HL-60 (cell line): ENCODE data around the gene BCAS4.

Source experiments
- CTCF ChIP-seq: IDR thresholded peaks from one replicate; pipeline ENCODE4 v1.5.1; 2011; ENCODE audit warnings: low read length, control low read depth, inconsistent platforms; ENCODE audit not compliant: insufficient read depth
- POLR2AphosphoS5 ChIP-seq: IDR thresholded peaks from 2 replicates; pipeline ENCODE4 v1.6.1; 2012; ENCODE audit warnings: low read depth

DNA sequence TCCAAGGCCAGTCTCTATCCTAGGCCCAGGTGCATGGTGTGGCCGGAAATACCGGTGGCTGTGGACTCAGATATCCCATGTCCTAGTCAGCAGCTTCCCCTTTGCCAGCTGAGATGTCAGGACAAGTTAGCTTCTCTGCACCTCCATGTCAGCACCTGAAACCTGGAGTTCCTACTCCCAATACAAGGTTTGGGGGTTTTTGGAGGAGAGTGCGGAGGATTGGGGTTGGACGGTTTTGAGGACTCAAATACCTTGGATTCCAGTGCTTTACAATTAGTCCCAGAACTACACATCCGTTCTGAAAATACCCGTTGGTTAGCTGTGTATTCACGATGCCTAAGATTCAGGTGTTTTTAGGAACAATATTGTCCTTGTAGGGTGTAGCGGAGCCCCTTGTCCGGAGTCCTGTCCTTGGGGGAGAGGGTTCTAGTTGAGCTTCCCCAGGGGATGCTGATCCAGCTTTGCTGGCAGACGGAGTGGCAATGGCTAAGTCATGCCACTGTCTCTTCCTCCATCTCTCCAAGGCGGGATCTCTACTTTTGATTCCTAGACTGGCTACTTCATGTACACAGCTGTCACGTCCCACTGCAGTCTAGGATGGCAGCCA is 91.4 kb downstream of the BCAS4 start:
- no peak for TF ChIP-seq CTCF
- TF ChIP-seq POLR2AphosphoS5: peak; percentile 19; the same call in 1 of the 2 replicates
